Gastroesophageal sphincter (tissue), 4 donors: ENCODE measurements around the gene MEGF11. TPM values are rescaled to one million over a fixed set of nuclear protein-coding genes. Genes with fewer than 3 reads are reported as not detected.

Experiments used
- ATAC-seq: fragments of 150-250 bp; one replicate; pipeline ENCODE4 v1.9.1; 2016; ENCODE audit warnings: mild to moderate bottlenecking, moderate library complexity
- H3K27ac ChIP-seq, 4 donors: fragments of 200-600 bp; sonication (generic) in 3 of 4; 1 replicate in 3 of 4; 2 replicates in 1 of 4; pipeline ENCODE4 v1.5.1; 2016 to 2019
- H3K27me3 ChIP-seq: fragments of 200-600 bp; sonication (generic); one replicate; pipeline ENCODE4 v1.5.1; 2019
- H3K36me3 ChIP-seq, 2 donors: fragments of 200-600 bp; sonication (generic); one replicate each; pipeline ENCODE4 v1.5.1; 2019; ENCODE audit warnings: control low read depth in 1 of 2
- H3K4me1 ChIP-seq, 3 donors: fragments of 200-600 bp; sonication (generic); 1 replicate in 2 of 3; 2 replicates in 1 of 3; pipeline ENCODE4 v1.5.1; 2016 to 2019; ENCODE audit warnings: control low read depth in 2 of 3
- H3K4me3 ChIP-seq, 2 donors: fragments of 200-600 bp; sonication (generic); one replicate each; pipeline ENCODE4 v1.5.1; 2019; ENCODE audit warnings: mild to moderate bottlenecking in 1 of 2, moderate library complexity in 1 of 2
- H3K9me3 ChIP-seq, 3 donors: fragments of 200-600 bp; sonication (generic); one replicate each; pipeline ENCODE4 v1.5.1; 2017 to 2019; ENCODE audit warnings: control low read depth in 2 of 3
- EP300 ChIP-seq: sonication (generic); formaldehyde crosslinking; IDR thresholded peaks from one replicate; pipeline ENCODE4 v1.6.1; 2017; ENCODE audit warnings: antibody characterized with exemption, mild to moderate bottlenecking
- POLR2A ChIP-seq, 2 donors: fragments of 450-650 bp; IDR thresholded peaks; one replicate each; pipeline ENCODE4 v1.6.1; 2017; ENCODE audit warnings: antibody characterized with exemption in 2 of 2, mild to moderate bottlenecking in 2 of 2, moderate library complexity in 1 of 2
- POLR2AphosphoS5 ChIP-seq: sonication (generic); formaldehyde crosslinking; IDR thresholded peaks from one replicate; pipeline ENCODE4 v1.6.1; 2017; ENCODE audit warnings: antibody characterized with exemption
- WGBS, 2 donors: methylation state at CpG; one replicate each; pipeline ENCODE4 v1.1.5; 2018; ENCODE audit warnings: low coverage in 1 of 2; 5-methylcytosine and 5-hydroxymethylcytosine counted together
- total RNA-seq, 4 donors: library from RNA; depleted of rRNA; stranded (reverse); fragments of >200 nt; gene quantifications; one replicate each; pipeline ENCODE4 v1.1.0, GENCODE V29; 2016
- TF ChIP-seq, protein P1 (sequence below), 4 experiments: fragments of 200-600 bp in 2 of 4; fragments of 450-650 bp in 2 of 4; sonication (generic) in 1 of 4; IDR thresholded peaks; one replicate each; pipeline ENCODE4 v1.5.1; 2017 to 2019; ENCODE audit warnings: antibody characterized with exemption in 4 of 4, mild to moderate bottlenecking in 2 of 4, moderate library complexity in 2 of 4

Gene MEGF11
- total RNA-seq, 4 donors from 2014 or later, result 0.08 TPM; not detected in 3

DNA sequence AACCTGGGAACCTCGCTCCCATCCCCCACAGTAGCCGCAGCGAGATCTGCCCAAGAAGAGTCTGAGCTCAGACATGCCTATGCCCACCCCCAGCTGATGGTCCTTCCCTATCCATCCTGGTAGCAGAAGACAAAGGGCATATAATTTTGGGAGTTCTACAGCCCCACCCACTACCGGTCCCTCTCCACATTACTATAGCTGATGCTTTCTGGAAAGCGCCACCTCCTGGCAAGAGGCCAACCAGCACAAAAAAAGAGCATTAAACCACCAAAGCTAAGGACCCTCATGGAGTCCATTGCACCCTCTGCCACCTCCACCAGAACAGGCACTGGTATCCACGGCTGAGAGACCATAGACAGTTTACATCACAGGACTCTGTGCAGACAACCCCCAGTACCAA, 168.4 kb downstream of the MEGF11 start:
- H3K4me3 ChIP-seq, result no peak overlapping the region
- no peak overlapping the region for H3K27ac ChIP-seq
- H3K9me3 ChIP-seq, result no peaks in the 10 kb centered on the region
- 71 to 81% methylated on average over 1 to 4 of the region's 6 CpGs for WGBS, 2 donors
- no peaks in the 10 kb centered on the region for H3K36me3 ChIP-seq
- TF ChIP-seq, protein P1, sequence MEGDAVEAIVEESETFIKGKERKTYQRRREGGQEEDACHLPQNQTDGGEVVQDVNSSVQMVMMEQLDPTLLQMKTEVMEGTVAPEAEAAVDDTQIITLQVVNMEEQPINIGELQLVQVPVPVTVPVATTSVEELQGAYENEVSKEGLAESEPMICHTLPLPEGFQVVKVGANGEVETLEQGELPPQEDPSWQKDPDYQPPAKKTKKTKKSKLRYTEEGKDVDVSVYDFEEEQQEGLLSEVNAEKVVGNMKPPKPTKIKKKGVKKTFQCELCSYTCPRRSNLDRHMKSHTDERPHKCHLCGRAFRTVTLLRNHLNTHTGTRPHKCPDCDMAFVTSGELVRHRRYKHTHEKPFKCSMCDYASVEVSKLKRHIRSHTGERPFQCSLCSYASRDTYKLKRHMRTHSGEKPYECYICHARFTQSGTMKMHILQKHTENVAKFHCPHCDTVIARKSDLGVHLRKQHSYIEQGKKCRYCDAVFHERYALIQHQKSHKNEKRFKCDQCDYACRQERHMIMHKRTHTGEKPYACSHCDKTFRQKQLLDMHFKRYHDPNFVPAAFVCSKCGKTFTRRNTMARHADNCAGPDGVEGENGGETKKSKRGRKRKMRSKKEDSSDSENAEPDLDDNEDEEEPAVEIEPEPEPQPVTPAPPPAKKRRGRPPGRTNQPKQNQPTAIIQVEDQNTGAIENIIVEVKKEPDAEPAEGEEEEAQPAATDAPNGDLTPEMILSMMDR (IDR thresholded peaks at IDR 0.05), result no peak
- TF ChIP-seq POLR2A (IDR thresholded peaks at IDR 0.05), result no peak
- no peak for TF ChIP-seq EP300
- TF ChIP-seq POLR2AphosphoS5, result no peak
- peaks cover 7% of the 10 kb centered on the region for H3K27me3 ChIP-seq
- ATAC-seq, result no peak
- peaks cover 0 to 35% (median 2%) of the 10 kb centered on the region in 3 donors for H3K4me1 ChIP-seq

DNA sequence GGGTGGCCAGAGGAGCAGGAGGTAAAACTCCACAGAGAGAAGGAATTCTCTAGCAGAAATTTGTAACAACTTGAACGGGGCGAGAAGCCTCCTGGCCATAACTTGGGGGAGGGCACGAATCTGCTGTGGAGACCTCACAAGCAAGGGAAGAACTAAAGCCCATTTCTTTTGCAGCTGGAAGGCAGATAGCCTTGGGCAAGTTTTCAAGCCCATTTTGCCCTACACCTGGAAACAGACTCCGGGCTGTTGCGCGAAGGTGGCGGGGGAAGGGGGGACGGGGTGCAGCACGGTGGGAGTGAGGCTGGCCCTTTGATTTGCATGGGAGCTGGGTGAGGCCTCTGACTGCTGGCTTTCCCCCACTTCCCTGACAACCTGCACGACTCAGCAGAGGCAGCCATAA, 168.8 kb downstream of the MEGF11 start:
- no peak for ATAC-seq
- Histone ChIP-seq H3K4me1 (peaks cover 0 to 31% (median 2%) of the 10 kb centered on the region in 3 donors), H3K27me3 (peaks cover 7% of the 10 kb centered on the region), H3K36me3 (no peaks in the 10 kb centered on the region), H3K4me3 (no peak overlapping the region), H3K27ac (no peak overlapping the region), H3K9me3 (no peaks in the 10 kb centered on the region)
- TF ChIP-seq POLR2A (IDR thresholded peaks at IDR 0.05), result no peak
- TF ChIP-seq EP300, result no peak
- no peak for TF ChIP-seq POLR2AphosphoS5
- TF ChIP-seq, protein P1 (IDR thresholded peaks at IDR 0.05), result no peak
- WGBS, 2 donors, result 85 to 92% methylated on average over 2 to 8 of the region's 10 CpGs

DNA sequence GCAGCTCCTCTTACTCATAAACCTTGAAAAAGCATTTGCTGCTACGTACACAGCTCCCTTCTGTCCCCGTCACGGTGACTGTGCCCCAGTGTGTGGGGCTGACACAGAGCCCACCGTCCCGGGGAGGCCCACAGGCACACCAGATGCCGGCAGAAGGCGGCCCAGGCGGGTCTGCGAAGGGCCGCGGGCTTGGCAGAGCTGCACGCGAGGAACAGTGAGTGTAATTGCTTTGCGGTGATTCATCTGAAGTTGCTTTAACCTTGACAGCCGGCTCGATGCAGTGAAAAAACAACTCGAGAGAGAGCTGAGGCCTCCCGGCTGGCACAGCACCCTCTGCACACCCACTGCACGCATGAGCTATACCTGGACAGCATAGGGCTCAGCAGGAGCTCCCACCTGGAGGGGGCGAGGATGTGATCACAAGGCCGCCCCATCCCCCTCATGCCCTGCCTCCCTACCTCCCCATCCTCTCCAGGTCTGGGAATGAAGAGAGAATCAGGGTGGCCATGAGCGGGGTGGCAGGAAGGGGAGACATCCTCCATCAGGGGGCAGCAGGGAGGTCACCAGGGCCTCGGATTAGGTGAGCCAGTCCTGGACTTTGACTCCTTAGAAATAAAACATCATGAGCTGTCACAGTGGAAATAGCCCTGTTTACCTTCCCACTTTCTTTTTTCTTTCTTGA, 172.7 kb downstream of the MEGF11 start:
- H3K4me1 ChIP-seq, result peaks cover 0 to 17% (median 2%) of the 10 kb centered on the region in 3 donors
- no peak for TF ChIP-seq EP300
- TF ChIP-seq POLR2AphosphoS5, result no peak
- no peak for TF ChIP-seq POLR2A (IDR thresholded peaks at IDR 0.05)
- TF ChIP-seq, protein P1 (IDR thresholded peaks at IDR 0.05), result no peak
- 31 to 41% methylated on average over 3 to 4 of the region's 23 CpGs for WGBS, 2 donors
- peaks cover 21% of the 10 kb centered on the region for H3K27me3 ChIP-seq
- no peak for ATAC-seq
- no peak overlapping the region for H3K4me3 ChIP-seq
- H3K9me3 ChIP-seq, result no peaks in the 10 kb centered on the region
- no peaks in the 10 kb centered on the region for H3K36me3 ChIP-seq
- peak overlapping the region in 1 of 4 donors; percentile 24 for H3K27ac ChIP-seq

DNA sequence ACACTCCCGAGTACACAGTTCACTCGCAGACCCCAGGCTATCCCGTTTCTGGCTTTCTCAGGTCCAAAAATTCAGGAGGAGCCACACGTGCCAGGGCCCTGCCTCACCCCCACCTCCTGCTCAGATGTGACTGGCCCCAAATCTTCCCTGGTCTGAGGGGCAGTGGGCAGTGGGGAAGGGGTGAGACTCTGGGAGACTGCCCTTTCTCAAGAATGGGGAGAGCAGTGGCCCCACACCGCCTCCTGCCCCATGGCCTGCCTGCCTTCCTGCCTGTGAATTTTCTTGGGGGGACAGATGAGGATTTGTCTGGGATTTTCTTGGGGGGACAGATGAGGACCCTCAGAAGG, 174.6 kb downstream of the MEGF11 start:
- Histone ChIP-seq H3K36me3 (no peaks in the 10 kb centered on the region), H3K4me1 (peaks cover 0 to 17% (median 2%) of the 10 kb centered on the region in 3 donors), H3K27ac (no peak overlapping the region), H3K27me3 (peaks cover 14% of the 10 kb centered on the region), H3K9me3 (no peaks in the 10 kb centered on the region), H3K4me3 (no peak overlapping the region)
- WGBS, 2 donors, result 52% methylated on average over 3 of the region's 5 CpGs; no CpG with 5 or more reads in 1 of the 2 donors
- TF ChIP-seq, protein P1 (IDR thresholded peaks at IDR 0.05), result no peak
- TF ChIP-seq POLR2AphosphoS5 (no peak), POLR2A (IDR thresholded peaks at IDR 0.05) (no peak), EP300 (no peak)
- no peak for ATAC-seq

DNA sequence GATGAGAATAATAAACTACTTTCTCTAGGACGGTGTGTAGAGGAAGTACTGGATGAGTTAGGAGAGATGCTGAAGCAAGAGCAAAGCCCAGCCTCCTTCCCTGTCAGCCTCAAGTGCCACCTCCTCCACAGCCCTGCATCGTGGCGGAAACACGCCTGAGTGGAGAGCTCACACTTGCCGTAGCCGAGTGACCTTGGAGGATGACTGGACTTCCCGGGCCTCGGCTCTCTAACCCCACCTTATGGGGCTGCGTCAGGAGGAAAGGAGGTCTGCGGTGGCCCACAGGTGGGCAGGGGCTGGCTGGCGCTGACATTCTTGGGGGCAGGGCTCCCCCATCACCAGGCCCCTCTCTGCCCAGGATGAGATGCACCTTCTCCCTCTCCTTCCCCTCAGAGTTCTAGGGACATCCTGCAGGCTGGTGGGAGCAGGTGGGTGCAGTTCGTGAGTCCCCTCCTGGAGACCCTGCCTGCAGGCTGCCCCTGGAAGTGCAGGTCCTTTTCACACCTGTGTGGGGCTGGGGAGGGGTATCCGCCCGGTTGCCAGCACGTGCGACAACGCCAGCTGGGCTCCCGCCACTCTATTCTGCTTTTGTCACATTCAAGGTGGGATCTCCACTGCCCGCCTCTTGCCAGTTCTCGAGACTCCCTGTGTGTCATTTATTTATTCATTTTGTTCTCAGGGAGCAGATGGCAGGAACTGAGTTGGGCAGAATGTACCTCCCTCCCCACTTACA, 175.2 kb downstream of the MEGF11 start:
- no peaks in the 10 kb centered on the region for H3K9me3 ChIP-seq
- no peak for ATAC-seq
- 47 to 100% methylated on average over 2 to 3 of the region's 20 CpGs for WGBS, 2 donors
- H3K4me3 ChIP-seq, result no peak overlapping the region
- peaks cover 0 to 17% (median 2%) of the 10 kb centered on the region in 3 donors for H3K4me1 ChIP-seq
- TF ChIP-seq EP300 (no peak), POLR2A (IDR thresholded peaks at IDR 0.05) (no peak), POLR2AphosphoS5 (no peak)
- TF ChIP-seq, protein P1 (IDR thresholded peaks at IDR 0.05), result no peak
- H3K27me3 ChIP-seq, result peaks cover 14% of the 10 kb centered on the region
- no peaks in the 10 kb centered on the region for H3K36me3 ChIP-seq
- no peak overlapping the region for H3K27ac ChIP-seq
